IPS-18c (cell line): Measurements from ENCODE around the gene LRP1B.

ENCODE experiments used
- H3K4me3 ChIP-seq: 2 replicates; pipeline ENCODE4 v1.7.0; 2013; ENCODE audit warnings: low read depth, mild to moderate bottlenecking, low read length, moderate library complexity; ENCODE audit not compliant: insufficient read depth
- H3K9me3 ChIP-seq: one replicate; pipeline ENCODE4 v1.6.1; 2013; ENCODE audit warnings: mild to moderate bottlenecking, low read length, moderate library complexity; ENCODE audit not compliant: control insufficient read depth, insufficient read depth

LRP1B gene

GRCh38 chr2:140269000-140269399 lies 1861.8 kb downstream of the LRP1B start:
- no peaks in the 10 kb centered on the region for H3K9me3 ChIP-seq
- H3K4me3 ChIP-seq = no peak overlapping the region

GRCh38 chr2:140262908-140263307 lies 1867.9 kb downstream of the LRP1B start:
- Histone ChIP-seq H3K9me3 (no peaks in the 10 kb centered on the region), H3K4me3 (no peak overlapping the region)

GRCh38 chr2:140257692-140258300 lies 1873.0 kb downstream of the LRP1B start:
- H3K9me3 ChIP-seq = no peaks in the 10 kb centered on the region
- no peak overlapping the region for H3K4me3 ChIP-seq

GRCh38 chr2:140256080-140256479 lies 1874.7 kb downstream of the LRP1B start:
- H3K4me3 ChIP-seq = no peak overlapping the region
- no peaks in the 10 kb centered on the region for H3K9me3 ChIP-seq

GRCh38 chr2:140249821-140250220 lies 1881.0 kb downstream of the LRP1B start:
- no peak overlapping the region for H3K4me3 ChIP-seq
- H3K9me3 ChIP-seq = no peaks in the 10 kb centered on the region

- H3K4me3 ChIP-seq = no peak overlapping the region
- H3K9me3 ChIP-seq = no peaks in the 10 kb centered on the region
These were observed 1882.2 kb downstream of the LRP1B start for GRCh38 chr2:140248623-140249022.

- Histone ChIP-seq H3K4me3 (no peak overlapping the region), H3K9me3 (no peaks in the 10 kb centered on the region)
These were observed 1883.2 kb downstream of the LRP1B start for GRCh38 chr2:140247451-140248195.

- Histone ChIP-seq H3K4me3 (no peak overlapping the region), H3K9me3 (no peaks in the 10 kb centered on the region)
These were observed 1883.9 kb downstream of the LRP1B start for GRCh38 chr2:140246957-140247356.

- H3K4me3 ChIP-seq = no peak overlapping the region
- H3K9me3 ChIP-seq = no peaks in the 10 kb centered on the region
These were observed 1884.8 kb downstream of the LRP1B start for GRCh38 chr2:140246058-140246457.

- no peak overlapping the region for H3K4me3 ChIP-seq
- H3K9me3 ChIP-seq = no peaks in the 10 kb centered on the region
These were observed 1887.9 kb downstream of the LRP1B start for GRCh38 chr2:140242889-140243288.

- H3K9me3 ChIP-seq = no peaks in the 10 kb centered on the region
These were observed 1896.7 kb downstream of the LRP1B start for GRCh38 chr2:140234116-140234515.

GRCh38 chr2:140210963-140211362 lies 1919.9 kb downstream of the LRP1B start:
- Histone ChIP-seq H3K9me3 (no peaks in the 10 kb centered on the region), H3K4me3 (no peak overlapping the region)

More at GRCh38 chr2:140234116-140234515, 1896.7 kb downstream of the LRP1B start:
- H3K4me3 ChIP-seq = no peak overlapping the region

- no peaks in the 10 kb centered on the region for H3K9me3 ChIP-seq
- no peak overlapping the region for H3K4me3 ChIP-seq
These were observed 1925.7 kb downstream of the LRP1B start for GRCh38 chr2:140205093-140205492.

GRCh38 chr2:140203347-140203746 lies 1927.5 kb downstream of the LRP1B start:
- no peak overlapping the region for H3K4me3 ChIP-seq
- H3K9me3 ChIP-seq = no peaks in the 10 kb centered on the region

- Histone ChIP-seq H3K9me3 (no peaks in the 10 kb centered on the region), H3K4me3 (no peak overlapping the region)
These were observed 1929.2 kb downstream of the LRP1B start for GRCh38 chr2:140201572-140201971.

GRCh38 chr2:140200764-140201163 lies 1930.1 kb downstream of the LRP1B start:
- H3K9me3 ChIP-seq = no peaks in the 10 kb centered on the region
- H3K4me3 ChIP-seq = no peak overlapping the region

- H3K9me3 ChIP-seq = no peaks in the 10 kb centered on the region
These were observed 1930.5 kb downstream of the LRP1B start for GRCh38 chr2:140200307-140200706.

GRCh38 chr2:140199312-140199711 lies 1931.5 kb downstream of the LRP1B start:
- H3K9me3 ChIP-seq = no peaks in the 10 kb centered on the region
- no peak overlapping the region for H3K4me3 ChIP-seq

More at GRCh38 chr2:140200307-140200706, 1930.5 kb downstream of the LRP1B start:
- no peak overlapping the region for H3K4me3 ChIP-seq
